Suprapubic skin (tissue), 4 donors: Measurements from ENCODE around the gene ACP4. TPM values are rescaled to one million over a fixed set of nuclear protein-coding genes. Genes with fewer than 3 reads are reported as not detected.

ENCODE experiments used
- DNase-seq, 2 donors: peaks; one replicate each; pipeline ENCODE4 v3.0.0-alpha.2; 2019; ENCODE audit warnings: low spot score in 2 of 2
- H3K27ac ChIP-seq: fragments of 200-600 bp; sonication (generic); one replicate; pipeline ENCODE4 v1.5.1; 2019
- H3K27me3 ChIP-seq: fragments of 200-600 bp; sonication (generic); one replicate; pipeline ENCODE4 v1.5.1; 2019
- H3K36me3 ChIP-seq: fragments of 200-600 bp; sonication (generic); one replicate; pipeline ENCODE4 v1.5.1; 2019
- H3K4me1 ChIP-seq: fragments of 200-600 bp; sonication (generic); one replicate; pipeline ENCODE4 v1.5.1; 2019
- H3K4me3 ChIP-seq: fragments of 200-600 bp; sonication (generic); one replicate; pipeline ENCODE4 v1.5.1; 2019; ENCODE audit warnings: mild to moderate bottlenecking
- H3K9me3 ChIP-seq: fragments of 200-600 bp; sonication (generic); one replicate; pipeline ENCODE4 v1.5.1; 2019
- CTCF ChIP-seq, 2 donors: fragments of 200-600 bp in 1 of 2; fragments of 450-650 bp in 1 of 2; sonication (generic) in 1 of 2; IDR thresholded peaks; one replicate each; pipeline ENCODE4 v1.5.1; 2016 to 2019; ENCODE audit warnings: antibody characterized with exemption in 2 of 2, mild to moderate bottlenecking in 1 of 2, moderate library complexity in 1 of 2
- EP300 ChIP-seq: sonication (generic); formaldehyde crosslinking; IDR thresholded peaks from one replicate; pipeline ENCODE4 v1.6.1; 2017; ENCODE audit warnings: antibody characterized with exemption
- POLR2A ChIP-seq, 2 donors: fragments of 450-650 bp; IDR thresholded peaks; one replicate each; pipeline ENCODE4 v1.6.1; 2017; ENCODE audit warnings: antibody characterized with exemption in 2 of 2, mild to moderate bottlenecking in 2 of 2, moderate library complexity in 2 of 2
- POLR2AphosphoS5 ChIP-seq, 3 donors: sonication (generic); formaldehyde crosslinking; IDR thresholded peaks; one replicate each; pipeline ENCODE4 v1.6.1; 2017; ENCODE audit warnings: antibody characterized with exemption in 3 of 3
- WGBS: methylation state at CpG from one replicate; pipeline ENCODE4 v1.1.5; 2018; 5-methylcytosine and 5-hydroxymethylcytosine counted together
- total RNA-seq, 4 donors: library from RNA; depleted of rRNA; stranded (reverse); fragments of >200 nt; gene quantifications; one replicate each; pipeline ENCODE4 v1.1.0, GENCODE V29; 2016

The ACP4 gene
- total RNA-seq, 4 donors from 2014 or later = 0.49 to 0.97 TPM; not detected in 2

GRCh38 chr19:50795664-50796073 is 5.5 kb downstream of the ACP4 start:
- peaks cover 11% of the 10 kb centered on the region for H3K4me1 ChIP-seq
- TF ChIP-seq POLR2AphosphoS5 (IDR thresholded peaks at IDR 0.05) (no peak), POLR2A (IDR thresholded peaks at IDR 0.05) (no peak), EP300 (no peak), CTCF (IDR thresholded peaks at IDR 0.05) (no peak)
- H3K36me3 ChIP-seq = peaks cover 38% of the 10 kb centered on the region
- WGBS = 68% methylated on average over 3 of the region's 4 CpGs
- no peak for DNase-seq
- no peak overlapping the region for H3K27ac ChIP-seq
- no peak overlapping the region for H3K4me3 ChIP-seq
- H3K27me3 ChIP-seq = no peaks in the 10 kb centered on the region
- no peaks in the 10 kb centered on the region for H3K9me3 ChIP-seq

DNA sequence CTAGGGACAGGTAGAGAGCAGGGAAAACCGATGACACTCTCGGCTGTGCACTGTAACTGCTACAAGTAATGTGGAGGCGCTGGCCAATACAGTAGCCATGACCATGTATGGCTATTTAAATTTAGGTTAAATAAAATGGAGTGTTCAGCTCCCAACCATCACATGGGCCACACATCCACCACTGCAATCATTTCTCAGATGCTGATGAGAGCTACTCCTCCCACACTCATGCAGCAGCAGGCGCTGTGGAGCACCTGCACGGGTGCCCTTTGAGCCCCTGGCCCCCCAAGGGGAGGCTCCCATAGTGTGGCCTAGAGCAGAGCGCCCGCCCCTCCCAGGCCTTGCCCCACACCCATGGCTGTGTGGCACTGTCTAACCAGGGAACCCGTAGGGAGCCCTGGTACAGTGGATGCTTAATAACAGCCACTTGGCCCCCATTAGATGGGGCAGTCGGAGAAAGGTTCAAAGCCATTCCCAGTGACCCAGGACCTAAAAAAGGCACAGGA is 6.0 kb downstream of the ACP4 start:
- H3K36me3 ChIP-seq = peaks cover 40% of the 10 kb centered on the region

GRCh38 chr19:50796634-50797428 is 6.6 kb downstream of the ACP4 start:
- TF ChIP-seq EP300 = no peak
- TF ChIP-seq POLR2AphosphoS5 (IDR thresholded peaks at IDR 0.05) = no peak
- TF ChIP-seq POLR2A (IDR thresholded peaks at IDR 0.05) = no peak
- no peak for TF ChIP-seq CTCF (IDR thresholded peaks at IDR 0.05)
- H3K27ac ChIP-seq = no peak overlapping the region
- peaks cover 47% of the 10 kb centered on the region for H3K36me3 ChIP-seq
- WGBS = 86% methylated on average over 6 of the region's 8 CpGs
- H3K4me1 ChIP-seq = peaks cover 18% of the 10 kb centered on the region
- no peak overlapping the region for H3K4me3 ChIP-seq
- no peaks in the 10 kb centered on the region for H3K9me3 ChIP-seq
- H3K27me3 ChIP-seq = no peaks in the 10 kb centered on the region
- no peak for DNase-seq

More for the DNA sequence above, 6.0 kb downstream of the ACP4 start:
- 96% methylated on average over 4 of the region's 9 CpGs for WGBS
- Histone ChIP-seq H3K4me1 (peaks cover 12% of the 10 kb centered on the region), H3K27me3 (no peaks in the 10 kb centered on the region), H3K27ac (no peak overlapping the region), H3K4me3 (no peak overlapping the region), H3K9me3 (no peaks in the 10 kb centered on the region)
- TF ChIP-seq CTCF (IDR thresholded peaks at IDR 0.05) (no peak), POLR2A (IDR thresholded peaks at IDR 0.05) (no peak), POLR2AphosphoS5 (IDR thresholded peaks at IDR 0.05) (no peak), EP300 (no peak)
- DNase-seq = no peak

DNA sequence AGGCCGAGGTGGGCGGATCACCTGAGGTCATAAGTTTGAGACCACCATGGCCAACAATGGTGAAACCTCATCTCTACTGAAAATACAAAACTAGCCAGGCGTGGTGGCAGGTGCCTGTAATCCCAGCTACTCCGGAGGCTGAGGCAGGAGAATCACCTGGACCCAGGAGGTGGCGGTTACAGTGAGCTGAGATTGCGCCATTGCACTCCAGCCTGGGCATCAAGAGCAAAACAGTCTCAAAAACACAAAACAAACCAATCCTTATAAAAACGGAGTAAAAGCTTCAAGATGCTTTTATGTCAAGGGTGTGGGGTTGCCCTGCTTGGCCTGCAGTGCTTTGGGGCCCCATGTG is 7.2 kb downstream of the ACP4 start:
- Histone ChIP-seq H3K4me1 (peaks cover 24% of the 10 kb centered on the region), H3K36me3 (peaks cover 51% of the 10 kb centered on the region), H3K27ac (no peak overlapping the region), H3K27me3 (no peaks in the 10 kb centered on the region), H3K4me3 (no peak overlapping the region), H3K9me3 (no peaks in the 10 kb centered on the region)
- DNase-seq = no peak
- WGBS = 84% methylated on average over 7 of the region's 7 CpGs
- no peak for TF ChIP-seq POLR2A (IDR thresholded peaks at IDR 0.05)
- TF ChIP-seq POLR2AphosphoS5 (IDR thresholded peaks at IDR 0.05) = no peak
- TF ChIP-seq EP300 = no peak
- TF ChIP-seq CTCF (IDR thresholded peaks at IDR 0.05) = no peak

DNA sequence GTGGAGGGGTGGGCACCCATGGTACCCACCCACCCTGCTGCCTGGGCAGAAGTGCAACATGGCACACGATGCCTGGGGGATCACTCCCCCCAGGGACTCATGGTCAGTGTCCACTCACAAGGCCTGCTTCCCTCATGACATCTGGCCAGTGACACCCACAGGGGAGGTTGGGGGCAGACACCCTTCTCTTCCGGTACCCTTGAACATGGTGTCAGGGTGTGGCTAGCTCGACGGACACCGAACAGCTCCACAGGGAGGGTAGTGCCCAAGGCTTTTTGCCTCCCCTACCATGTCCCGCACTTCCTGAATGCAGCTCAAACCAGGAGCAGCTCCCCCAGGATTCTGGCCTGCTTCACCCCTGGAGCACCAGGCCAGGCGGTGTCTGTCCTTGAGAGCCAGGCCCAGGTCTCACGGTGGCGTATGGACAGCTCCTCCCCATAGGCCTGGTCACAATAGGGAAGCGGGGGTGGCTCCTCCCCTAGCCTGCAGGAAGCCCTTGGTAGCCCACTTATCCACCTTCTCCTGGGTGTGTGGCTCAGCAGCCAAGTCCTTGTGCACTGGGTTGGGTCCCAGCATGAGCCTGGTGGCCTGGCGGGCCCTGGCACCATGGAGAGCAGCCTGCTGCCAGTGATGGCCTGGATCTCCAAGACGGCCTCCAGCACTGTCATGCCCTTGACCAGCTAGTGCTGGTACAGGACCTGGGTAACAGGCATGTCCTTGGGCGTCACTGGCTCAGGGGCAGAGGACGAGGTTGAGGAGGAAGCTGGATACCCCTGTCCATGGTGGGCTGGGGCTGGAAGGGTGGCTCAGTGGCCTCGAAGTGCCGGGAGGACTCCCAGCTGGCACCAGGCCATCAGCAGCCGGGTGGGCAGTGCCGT is 7.8 kb downstream of the ACP4 start:
- no peak overlapping the region for H3K4me3 ChIP-seq

More for the DNA sequence above, 7.8 kb downstream of the ACP4 start:
- Histone ChIP-seq H3K4me1 (peaks cover 30% of the 10 kb centered on the region), H3K27ac (no peak overlapping the region), H3K27me3 (no peaks in the 10 kb centered on the region), H3K9me3 (no peaks in the 10 kb centered on the region), H3K36me3 (peaks cover 51% of the 10 kb centered on the region)
- WGBS = 84% methylated on average over 8 of the region's 18 CpGs
- DNase-seq = no peak
- TF ChIP-seq CTCF (IDR thresholded peaks at IDR 0.05) (no peak), POLR2A (IDR thresholded peaks at IDR 0.05) (no peak), EP300 (no peak), POLR2AphosphoS5 (IDR thresholded peaks at IDR 0.05) (no peak)
